ENCODE data around the gene DRAXIN. TPM values are rescaled to one million over a fixed set of nuclear protein-coding genes. Genes with fewer than 3 reads are reported as not detected.
A peak's percentile ranks its signal among the peaks of the same experiment; 100 is the strongest.

Gene DRAXIN, protein sequence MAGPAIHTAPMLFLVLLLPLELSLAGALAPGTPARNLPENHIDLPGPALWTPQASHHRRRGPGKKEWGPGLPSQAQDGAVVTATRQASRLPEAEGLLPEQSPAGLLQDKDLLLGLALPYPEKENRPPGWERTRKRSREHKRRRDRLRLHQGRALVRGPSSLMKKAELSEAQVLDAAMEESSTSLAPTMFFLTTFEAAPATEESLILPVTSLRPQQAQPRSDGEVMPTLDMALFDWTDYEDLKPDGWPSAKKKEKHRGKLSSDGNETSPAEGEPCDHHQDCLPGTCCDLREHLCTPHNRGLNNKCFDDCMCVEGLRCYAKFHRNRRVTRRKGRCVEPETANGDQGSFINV
- 0.04 TPM for total RNA-seq

GRCh38 chr1:11691302-11691914, at the start of gene DRAXIN:
Gene DRAXIN, plus strand, starts transcription at chr1:11691710. Its CDS starts 14,549 bp downstream, at chr1:11706259.
- peak; percentile 38 for ATAC-seq

DNA sequence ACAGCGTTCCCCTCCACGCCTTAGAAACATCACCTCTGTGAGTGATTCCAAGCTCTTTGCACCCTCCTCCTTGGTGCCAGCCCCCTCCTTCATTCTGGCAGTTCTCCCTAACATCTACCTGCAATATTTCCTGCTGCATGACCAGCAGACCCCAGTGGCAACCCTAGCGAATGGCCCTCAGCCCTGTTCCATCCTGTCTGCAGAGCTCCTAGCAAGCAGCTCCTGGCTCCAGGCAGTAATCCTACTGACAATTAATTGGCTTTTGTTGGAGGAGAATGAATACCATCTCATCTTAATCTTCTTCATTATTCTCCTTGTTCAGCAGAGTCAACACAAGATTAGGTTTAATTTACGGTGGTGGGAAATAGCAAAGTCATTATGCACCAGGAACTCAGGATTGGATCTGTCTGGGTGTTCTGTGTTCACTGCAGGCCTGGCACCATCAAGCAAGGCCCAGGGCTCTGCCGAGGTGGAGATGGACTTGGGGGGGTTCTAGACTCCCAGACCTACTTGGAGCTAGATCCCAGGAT, 49.7 kb upstream of the DRAXIN start:
- peak; percentile 4 for ATAC-seq

DNA sequence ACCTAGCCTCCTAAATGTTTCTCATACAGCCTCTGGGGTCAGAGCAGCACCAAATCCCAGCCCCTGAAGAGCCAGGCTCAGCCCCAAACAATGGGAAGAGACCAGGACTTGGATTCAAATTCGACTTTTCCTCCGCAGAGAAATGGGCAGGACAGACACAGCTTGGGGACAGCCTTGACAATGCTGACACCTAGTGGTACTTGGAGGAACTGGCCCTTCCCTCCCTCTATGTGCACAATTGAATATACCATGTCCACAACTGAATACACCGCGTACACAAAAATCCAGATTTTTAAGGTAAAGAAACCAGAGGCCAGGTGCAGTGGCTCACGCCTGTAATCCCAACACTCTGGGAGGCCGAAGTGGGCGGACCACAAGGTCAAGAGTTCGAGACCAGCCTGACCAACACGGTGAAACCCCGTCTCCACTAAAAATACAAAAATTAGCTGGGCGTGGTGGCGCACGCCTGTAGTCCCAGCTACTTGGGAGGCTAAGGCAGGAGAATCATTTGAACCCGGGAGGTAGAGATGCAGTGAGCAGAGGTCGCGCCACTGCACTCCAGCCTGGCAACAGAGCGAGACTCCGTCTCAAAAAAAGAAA, 49.0 kb upstream of the DRAXIN start:
- ATAC-seq = peak; percentile 79

DNA sequence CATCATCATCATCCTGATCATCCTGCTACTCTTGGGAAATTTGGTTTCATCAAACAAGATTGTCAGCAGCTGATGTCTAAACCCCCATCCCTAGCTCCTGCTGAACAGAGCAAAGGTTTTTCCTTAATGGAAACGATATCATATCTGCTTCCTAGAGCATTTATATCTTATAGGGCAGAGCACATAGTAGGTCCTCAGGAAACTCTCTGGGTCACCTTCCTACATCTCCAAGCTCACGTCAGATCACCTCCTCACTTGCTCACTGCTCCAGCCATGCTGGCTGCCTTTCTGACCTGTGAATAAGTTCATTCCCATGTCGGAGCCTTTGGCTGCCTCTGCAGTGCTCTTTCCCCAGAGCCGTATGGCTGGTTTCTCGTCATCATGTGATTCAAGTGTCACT, 47.7 kb upstream of the DRAXIN start:
- no peak for ATAC-seq

GRCh38 chr1:11645270-11645669, 46.2 kb upstream of the DRAXIN start:
- no peak for ATAC-seq

- peak; percentile 64 for ATAC-seq
These were observed 45.7 kb upstream of the DRAXIN start for GRCh38 chr1:11645670-11646265.

DNA sequence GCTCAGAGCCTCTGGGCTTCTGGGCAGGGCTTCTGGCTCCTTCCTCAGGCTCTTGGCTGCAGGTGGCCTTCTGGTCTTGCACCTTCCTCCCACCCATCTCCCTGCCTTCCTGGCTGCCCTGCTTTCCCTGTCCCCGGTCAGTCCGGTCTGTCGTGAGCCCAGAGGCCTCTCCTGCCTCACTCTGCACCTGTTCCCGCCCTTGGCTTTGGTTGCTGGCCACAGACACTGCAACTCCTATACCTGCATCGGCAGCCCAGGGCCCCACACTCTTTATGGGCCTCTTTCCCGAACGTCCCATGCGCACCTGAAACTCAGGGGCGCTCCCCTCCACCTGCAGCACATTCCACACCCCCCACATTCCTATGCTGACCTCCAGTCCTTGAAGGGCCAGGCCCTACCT, 45.2 kb upstream of the DRAXIN start:
- ATAC-seq = no peak

- no peak for ATAC-seq
These were observed 44.2 kb upstream of the DRAXIN start for GRCh38 chr1:11647333-11647732.

GRCh38 chr1:11648039-11648438, 43.5 kb upstream of the DRAXIN start:
- no peak for ATAC-seq

DNA sequence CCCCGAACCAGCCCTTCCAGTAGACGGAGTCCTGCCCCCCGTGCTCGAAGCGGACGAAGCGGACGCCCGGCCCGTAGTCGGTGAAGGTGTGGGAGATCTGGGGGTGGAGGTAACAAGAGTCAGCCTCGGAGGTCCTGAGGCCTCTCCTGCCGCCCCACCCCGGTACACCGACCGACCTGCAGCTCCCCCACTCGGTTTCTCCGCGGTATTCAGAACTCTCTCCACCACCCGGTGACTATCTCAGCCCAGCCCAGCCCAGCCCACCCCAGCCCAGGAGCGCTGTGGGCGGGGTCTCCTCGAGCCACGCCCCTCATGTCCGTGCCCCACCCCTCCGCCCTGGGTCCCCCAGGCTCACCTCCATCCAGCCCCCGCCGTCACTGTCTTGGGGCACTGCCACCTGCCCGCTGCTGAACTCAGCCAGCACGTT, 42.8 kb upstream of the DRAXIN start:
- ATAC-seq = peak; percentile 25

GRCh38 chr1:11649237-11649623, 42.3 kb upstream of the DRAXIN start:
- no peak for ATAC-seq

DNA sequence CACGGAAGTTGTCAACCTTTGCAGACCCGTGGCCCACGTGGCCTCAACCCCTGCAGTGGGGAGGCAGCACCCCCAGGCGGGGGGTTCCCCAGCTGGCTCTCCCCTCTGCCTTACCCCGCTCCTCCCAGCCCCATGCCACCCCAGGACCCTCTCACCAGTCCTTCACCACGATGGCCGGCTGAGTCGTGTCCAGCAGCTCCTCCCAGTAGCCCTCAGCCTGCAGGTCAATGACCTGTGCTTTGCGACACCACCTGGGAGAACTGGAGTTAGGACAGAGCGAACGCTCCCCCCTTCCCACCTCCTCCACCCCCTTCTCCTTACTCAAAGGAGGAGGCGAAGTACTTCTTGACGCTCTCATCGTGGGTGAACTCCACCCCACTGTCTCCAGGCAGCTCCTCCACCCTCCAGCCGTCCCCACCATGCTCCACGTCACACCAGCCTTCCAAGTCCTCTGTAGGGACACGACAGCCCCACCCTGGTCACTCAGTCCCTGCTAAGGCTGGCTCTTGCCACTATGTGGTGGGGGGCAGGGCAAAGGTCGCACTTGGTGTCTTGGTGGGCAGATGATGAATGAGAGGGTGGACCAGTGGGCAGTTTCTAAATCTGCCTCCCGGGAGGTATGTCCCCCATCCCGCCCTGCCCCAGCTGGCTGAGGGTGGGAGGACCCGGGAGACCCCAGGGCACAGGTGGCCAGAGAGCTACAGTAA, 41.7 kb upstream of the DRAXIN start:
- ATAC-seq = no peak

GRCh38 chr1:11650331-11650991, 41.0 kb upstream of the DRAXIN start:
- ATAC-seq = no peak

GRCh38 chr1:11651017-11651416, 40.5 kb upstream of the DRAXIN start:
- ATAC-seq = no peak

- ATAC-seq = no peak
These were observed 39.2 kb upstream of the DRAXIN start for GRCh38 chr1:11652203-11652780.

- no peak for ATAC-seq
These were observed 38.2 kb upstream of the DRAXIN start for GRCh38 chr1:11653101-11653860.

DNA sequence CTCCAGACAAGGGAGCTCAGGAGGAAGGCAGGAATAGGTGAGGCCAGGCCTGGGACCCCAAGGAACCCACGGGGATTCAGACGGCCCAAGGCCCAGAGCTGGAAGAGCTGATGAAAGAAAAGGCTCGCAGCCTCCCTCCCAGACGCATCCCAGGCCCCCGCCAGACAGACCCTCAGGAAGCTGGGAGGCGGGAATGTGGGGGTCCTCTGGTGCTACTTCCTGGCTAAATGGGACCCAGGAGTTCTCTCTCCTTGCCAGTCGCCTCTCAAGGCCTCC, 37.7 kb upstream of the DRAXIN start:
- ATAC-seq = peak; percentile 8

DNA sequence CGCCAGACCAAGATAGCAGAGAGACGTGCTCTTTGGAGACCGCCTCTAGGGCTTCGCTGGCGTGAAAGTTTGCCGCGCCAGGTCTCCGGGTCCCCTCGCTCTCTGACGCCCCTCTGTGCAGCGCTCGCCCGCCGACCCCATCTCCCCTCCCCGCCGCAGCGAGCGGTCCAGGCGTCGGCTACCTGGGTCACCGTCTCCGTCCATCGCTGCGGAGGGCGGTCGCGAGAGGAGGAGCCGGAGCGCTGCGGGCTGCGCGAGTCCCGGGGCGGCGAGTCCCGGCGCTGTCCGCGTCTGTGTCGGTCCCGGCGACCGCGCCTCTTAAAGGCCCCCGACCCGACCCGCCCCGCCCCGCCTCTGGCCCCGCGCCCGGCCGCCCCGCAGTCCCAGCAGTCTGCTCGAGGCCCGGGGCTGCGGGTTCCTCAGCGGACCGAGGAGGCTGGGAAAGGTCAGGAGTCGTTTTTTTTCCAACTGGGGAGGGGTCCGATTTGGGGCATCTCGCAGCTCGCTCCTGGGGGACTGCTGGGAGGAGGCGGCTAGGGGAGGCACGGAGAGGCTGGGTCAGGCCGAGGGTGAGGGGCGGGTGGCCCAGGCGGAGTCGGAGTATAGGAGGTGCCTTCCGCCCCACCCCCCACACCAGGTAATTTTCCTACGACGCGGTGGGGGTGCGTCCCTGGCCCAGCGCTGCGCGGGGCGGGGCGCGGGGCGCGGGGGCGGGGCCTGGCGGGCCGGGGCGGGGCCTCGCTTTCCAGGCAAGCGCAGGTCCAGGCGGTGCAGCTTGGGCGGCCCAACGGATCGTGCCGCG, 37.2 kb upstream of the DRAXIN start, which contains the start of the genes FBXO2 and FBXO44:
FBXO2 (minus strand) TSS at position 293 of the 802 bp plus-strand sequence; CDS start at position 204, 89 bp downstream.
FBXO44 (plus strand) TSS at position 741 of the 802 bp plus-strand sequence. CDS start 959 bp downstream, outside the sequence.
- ATAC-seq = peak; percentile 78

GRCh38 chr1:11654939-11655808, 36.3 kb upstream of the DRAXIN start:
- ATAC-seq = peak; percentile 14
